ENCODE results near the gene ENTREP3.

ENTREP3 gene

DNA sequence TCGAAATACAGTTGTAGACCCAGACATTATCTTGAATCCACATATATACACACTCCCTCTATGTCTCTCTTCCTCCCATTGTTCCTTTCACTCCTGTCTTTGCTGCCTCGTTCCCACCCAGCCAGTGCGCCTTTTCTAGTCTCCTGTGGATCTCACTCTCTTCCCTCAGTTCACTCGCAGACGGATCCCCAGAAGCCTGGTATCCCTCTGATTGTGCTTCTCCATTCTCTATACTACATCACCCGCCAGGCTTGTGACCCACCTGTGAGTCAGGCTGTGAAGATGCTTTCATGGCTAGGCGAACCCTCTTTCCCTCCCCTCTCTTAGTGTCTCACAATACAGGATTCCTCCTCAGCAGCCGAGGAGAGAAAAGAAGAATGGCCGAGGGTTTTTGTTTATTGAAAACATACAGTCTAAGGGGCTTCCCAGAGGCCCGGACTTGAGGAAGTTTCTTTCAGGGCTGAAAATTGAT lies 23.4 kb upstream of the ENTREP3 start:
- DNase-seq, result no peak

DNA sequence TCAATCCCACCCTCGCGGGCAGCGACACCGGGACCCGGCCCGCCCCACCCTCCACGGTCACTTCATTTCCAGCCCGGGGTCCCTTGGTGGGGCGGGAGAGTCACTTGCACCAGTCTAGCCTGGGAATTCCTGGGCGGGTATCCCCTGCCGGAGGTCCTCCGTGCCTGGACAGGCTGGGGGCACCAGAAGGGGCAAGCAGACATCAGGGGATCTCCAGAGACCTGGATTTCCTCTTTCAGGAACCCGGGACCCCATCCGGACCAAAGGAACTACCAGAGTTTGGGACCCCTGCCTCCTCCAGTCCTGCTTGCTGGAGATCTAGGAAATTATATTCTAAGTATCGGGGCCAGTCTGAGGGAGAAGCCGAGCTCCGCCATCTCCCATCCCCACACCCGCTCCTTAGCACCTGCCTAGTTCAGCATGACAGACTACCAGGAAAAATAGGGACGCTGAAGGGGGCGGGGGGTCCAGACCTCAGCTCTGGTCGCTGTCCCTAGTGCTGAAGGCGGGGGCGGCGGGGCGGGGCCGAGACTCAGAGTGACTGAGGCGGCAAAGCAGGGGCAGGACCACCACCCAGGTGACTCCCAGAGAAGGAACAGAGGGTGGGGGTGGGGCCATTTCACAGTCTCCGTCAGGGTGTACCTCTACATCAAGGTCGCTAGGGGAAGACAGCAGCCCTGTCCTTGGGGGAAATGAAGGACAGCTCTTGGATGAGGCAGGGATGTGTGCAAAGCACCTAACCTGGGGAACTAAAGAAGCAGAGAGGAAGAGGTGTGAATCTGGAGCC lies 22.8 kb upstream of the ENTREP3 start:
- peak; percentile 16 for DNase-seq

DNA sequence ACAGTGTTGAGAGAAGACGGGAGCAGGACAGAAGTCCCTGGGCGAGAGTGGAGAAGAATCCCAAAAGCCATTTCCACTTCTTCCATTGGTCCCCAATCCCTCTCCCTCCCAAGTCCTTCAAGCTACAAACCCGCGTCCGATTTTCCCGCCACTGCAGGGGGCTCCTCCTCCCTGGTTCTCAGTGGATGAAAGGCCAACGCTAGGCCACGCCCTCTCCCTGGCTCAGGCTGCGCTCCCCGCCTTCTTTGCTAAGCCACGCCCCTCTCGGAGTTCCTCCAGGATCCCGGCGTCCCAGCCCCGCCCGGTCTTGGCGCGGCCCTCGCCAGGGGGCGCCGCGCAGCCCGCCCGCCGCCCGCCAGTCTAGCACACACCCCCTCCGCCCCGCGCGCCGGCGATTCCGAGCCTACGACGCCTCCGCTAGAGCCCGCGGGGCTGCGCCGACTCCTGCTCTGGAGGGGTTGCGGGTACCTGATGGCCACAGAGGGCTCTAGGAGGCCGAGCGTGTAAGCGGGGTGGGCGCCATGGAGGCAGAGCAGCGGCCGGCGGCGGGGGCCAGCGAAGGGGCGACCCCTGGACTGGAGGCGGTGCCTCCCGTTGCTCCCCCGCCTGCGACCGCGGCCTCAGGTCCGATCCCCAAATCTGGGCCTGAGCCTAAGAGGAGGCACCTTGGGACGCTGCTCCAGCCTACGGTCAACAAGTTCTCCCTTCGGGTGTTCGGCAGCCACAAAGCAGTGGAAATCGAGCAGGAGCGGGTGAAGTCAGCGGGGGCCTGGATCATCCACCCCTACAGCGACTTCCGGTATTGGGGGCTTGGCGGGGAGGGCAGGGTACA lies 22.0 kb upstream of the ENTREP3 start, which contains the start of gene HCN3:
Gene HCN3 (plus strand): TSS at position 394 of the 832 bp plus-strand sequence. CDS start 128 bp downstream, at position 522.
- peak; percentile 93 for DNase-seq

DNA sequence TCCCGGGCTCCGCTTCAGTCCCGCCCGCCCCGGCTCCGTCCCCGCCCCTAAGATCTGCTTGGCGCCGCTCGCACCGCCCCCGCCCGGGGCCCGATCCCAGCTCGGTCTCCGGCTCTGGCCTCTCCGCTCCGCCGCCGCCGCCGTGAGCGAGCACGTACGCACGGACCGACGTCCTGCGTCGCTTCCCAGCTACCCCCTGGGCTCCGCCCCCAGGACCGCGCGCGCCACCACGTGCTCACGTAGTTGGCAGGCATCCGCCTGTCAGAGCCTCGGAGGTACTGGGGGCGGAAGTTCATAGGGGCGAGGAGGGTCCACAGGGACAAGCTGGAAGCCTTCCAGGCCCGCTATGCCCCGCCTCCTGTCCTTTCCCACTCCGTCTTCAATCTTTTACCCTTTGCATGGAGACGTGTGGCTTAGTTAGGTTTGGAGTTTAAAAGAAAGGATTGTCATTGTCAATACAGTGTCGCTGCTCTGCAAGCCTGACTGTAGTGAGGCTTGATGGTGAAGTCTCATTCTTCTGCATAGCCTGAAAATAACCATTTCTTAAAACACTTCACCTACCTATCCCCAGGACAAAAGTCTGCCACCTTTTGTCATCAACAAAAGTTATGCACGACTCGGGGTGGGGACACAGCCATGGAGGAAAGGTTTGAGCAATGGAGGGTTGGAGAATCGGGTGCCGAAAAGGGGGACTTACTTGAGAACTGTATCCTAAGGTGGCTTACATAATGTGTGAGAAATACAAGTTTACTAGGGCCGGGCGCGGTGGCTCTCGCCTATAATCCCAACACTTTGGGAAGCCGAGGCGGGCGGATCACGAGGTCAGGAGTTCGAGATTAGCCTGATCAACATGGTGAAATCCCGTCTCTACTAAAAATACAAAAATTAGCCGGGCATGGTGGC lies 18.3 kb upstream of the ENTREP3 start, which contains the start of gene CLK2:
Gene CLK2 (minus strand): TSS at position 162 of the 903 bp plus-strand sequence. CDS start 2,527 bp downstream, outside the sequence.
- DNase-seq, result peak; percentile 95

DNA sequence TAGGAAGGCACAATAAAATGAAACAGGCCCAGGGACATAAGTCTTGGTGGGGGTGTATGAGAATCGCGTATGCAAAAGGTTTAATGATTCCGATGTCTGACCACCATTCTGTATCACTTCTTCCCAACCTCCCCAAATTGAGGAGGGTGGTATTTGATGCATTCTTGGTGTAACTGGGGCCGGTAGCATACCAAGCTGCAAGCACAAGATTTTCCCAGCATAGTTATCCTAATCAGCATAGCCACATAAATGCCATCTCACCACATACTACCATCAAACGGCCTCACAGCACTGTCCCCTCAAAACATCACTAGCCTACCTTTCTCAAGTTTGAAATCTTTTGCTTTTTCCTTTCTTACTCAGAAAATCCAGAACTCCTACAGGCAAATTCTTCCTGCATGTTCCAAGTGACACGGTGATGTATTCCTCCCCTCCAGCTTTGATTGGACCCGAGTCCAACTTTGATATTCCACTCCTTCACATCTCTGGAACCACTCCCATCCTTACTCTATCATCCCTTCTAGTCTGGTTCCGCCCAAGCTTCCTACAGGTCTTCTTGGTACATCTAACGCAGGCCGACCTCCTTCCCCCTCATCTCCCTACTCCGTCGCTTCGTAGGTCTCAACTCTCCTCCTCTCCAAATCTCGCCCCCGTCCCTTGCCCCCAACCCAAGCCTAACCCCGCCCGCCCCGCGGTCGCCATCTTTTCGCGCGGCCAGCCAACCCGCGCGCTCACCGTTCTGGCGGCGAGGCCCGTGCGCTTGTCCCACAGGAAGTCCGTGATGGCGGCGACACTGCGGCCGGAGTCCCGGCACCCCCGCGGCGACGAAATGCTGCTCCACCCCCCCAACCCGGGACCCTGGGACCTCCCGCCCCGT lies 17.4 kb upstream of the ENTREP3 start:
- peak; percentile 50 for DNase-seq

DNA sequence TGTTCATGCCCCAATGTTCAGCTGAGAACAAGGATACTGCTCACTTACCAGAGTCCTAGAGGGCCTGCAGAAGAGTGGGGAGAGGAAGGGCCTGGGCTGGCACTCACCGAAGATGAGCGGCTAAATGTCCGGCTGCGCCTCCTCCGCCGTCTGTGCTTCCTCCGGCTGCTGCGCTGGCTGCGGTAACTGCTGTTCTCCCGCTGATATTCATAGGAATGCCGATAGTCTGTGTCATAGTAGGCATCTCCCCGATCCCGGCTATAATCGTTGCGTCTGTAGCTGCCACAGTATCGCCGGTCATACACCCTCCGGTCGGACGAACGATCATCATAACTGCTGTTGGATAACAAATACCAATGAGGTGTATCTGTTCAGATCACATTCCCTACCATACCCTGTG lies 14.1 kb upstream of the ENTREP3 start:
- no peak for DNase-seq

DNA sequence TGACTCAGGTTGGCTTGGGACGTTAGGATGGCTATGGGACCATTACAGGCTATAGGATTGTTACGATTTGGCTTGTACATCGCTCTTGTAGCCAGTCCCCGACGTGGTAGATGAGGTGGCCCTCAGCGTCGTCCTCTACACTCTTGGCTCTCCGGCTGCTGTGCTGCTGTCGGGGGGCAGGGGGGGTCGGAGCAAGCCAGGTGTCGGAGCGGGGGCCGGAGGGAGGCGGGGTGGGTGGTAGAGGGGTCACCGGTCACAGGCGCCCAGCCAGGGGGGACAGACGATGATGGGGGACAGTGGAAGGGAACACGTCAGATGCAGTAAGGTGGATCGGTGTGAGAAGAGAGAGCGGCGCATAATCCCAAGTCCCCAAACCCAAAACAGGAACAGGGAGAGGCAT lies 13.3 kb upstream of the ENTREP3 start:
- DNase-seq, result no peak

DNA sequence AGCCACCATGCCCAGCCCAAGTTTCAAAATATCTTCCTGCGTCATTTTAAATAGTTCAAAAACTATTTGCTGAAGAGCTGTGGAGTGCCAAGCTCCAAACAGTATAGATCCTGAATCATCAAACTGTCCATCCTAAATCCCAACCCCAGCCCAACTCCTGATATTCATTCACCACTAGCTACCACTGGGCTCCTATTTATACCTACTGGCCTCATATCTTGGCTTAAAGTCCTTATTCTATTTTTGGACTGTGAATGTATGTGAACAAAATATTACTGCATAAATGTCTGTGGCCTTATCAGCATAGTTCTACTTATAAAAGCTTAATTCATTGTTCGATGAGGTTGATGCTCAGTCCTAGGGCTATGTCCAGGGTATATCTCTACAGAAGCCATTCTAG lies 12.1 kb upstream of the ENTREP3 start:
- no peak for DNase-seq

DNA sequence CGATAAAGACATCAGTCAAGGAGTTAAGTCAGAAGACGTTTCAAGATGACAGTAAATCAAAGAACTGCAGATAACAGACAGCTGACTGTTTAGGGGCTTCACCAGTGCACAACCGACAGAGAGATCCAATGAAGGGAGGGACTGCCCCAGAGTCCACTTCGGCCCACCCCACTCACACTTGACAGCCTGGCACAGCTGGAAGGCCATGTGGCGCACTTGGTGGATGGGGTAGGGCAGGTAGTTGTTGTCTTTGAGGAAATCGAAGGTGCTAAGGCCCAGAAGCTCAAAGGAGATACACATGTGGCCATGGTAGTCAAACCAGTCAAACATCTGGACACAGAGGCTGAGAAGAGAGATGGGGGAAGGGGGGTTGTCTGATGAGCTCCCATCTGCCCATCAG lies 11.3 kb upstream of the ENTREP3 start:
- DNase-seq, result no peak

DNA sequence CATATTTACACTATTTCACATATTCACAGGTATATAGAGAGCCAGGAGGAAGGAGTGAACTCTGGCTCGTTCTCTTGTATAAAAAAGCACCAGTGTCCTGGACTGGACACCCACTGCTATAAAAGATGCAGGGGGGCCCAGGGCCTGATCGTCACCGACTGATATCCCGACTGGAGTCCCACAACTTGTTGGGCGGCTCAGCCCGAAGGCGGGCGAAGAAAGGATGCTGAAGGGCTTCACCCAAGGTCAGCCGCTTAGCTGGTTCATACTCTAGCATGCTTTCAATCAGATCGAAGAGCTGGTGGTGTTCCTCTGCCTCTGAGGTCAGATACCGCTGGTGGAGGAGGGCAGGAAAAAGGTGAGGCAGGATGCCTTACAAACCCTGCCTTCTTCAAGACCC lies 7.8 kb upstream of the ENTREP3 start:
- DNase-seq, result no peak

DNA sequence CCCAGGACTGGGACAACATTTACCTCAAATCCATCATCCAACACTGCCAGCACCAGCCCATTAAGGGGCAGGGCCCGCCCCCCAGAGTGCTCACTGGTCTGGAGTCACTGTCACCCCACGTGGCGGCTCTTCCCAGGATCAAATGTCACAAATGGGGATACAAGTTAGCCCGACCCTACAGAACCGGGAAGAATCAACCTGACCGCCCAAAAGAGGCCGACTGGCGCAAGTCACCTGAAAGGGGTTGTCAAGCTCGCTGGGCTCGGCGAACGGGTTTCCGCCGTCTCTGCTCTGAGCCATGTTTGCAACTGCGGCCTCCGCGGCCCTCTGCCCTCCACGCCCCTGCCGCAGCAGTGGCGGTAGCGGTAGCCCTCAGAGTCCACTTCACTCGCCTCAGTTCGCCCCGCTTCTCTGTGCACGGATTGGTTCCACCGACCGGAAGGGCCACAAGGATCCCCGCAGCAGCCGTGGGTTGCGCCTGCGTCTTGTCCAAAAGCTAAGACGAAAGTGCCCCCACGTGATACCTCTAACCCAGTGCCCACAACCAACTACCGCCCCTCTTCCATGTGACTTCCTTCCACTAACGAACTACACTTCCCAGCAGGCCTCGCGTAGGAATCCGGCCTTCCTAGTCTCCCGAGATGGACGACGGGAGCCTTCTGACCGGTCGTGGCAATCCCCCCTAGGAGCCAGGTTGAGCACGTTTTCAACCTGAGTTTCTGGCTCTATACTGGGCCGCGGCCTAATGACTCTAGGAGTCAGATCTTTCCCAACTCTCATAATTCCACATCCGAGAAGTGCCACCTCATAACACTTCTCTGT lies 6.8 kb upstream of the ENTREP3 start, which contains the start of gene SCAMP3:
Gene SCAMP3 (minus strand): TSS at position 509 of the 822 bp plus-strand sequence. CDS start 209 bp downstream, at position 300.
- peak; percentile 98 for DNase-seq

DNA sequence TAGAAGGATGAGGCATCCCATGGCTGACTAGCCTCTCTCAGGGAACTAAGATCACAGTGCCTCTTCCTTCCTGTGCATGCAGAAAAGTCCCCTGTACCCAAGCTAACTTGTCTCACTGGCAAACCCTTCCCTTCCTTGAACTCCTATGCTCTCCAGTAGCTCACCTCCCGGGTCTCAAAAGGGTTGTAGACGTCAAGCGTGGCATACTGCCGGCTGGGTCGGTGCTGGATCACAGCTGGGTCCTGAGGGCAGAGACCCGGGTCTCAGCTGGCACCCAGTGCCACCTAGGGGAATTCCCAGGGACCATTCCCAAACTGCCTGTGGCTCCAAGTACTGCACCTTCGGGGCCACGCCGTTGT lies 6.2 kb upstream of the ENTREP3 start:
- no peak for DNase-seq

DNA sequence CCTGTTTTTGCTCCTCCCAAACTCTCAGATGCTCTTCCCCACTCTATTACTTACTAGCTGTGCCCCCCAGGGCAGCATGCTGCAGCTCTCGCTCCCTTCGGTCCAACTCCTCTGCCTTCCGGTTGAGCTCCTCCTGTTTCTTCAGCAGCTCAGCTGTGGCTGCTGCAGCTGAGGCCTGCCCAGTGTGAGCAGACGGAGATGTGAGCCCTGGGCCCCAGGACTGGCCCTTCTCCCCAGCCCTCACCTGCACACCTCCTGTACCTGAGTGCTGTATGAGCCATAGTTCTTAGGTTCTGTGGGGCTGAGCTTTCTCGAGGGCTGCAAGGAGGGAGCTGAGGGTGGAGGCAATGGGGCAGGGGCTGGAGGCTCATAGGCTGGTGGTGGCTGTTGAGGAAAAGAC lies 5.0 kb upstream of the ENTREP3 start:
- DNase-seq, result no peak

DNA sequence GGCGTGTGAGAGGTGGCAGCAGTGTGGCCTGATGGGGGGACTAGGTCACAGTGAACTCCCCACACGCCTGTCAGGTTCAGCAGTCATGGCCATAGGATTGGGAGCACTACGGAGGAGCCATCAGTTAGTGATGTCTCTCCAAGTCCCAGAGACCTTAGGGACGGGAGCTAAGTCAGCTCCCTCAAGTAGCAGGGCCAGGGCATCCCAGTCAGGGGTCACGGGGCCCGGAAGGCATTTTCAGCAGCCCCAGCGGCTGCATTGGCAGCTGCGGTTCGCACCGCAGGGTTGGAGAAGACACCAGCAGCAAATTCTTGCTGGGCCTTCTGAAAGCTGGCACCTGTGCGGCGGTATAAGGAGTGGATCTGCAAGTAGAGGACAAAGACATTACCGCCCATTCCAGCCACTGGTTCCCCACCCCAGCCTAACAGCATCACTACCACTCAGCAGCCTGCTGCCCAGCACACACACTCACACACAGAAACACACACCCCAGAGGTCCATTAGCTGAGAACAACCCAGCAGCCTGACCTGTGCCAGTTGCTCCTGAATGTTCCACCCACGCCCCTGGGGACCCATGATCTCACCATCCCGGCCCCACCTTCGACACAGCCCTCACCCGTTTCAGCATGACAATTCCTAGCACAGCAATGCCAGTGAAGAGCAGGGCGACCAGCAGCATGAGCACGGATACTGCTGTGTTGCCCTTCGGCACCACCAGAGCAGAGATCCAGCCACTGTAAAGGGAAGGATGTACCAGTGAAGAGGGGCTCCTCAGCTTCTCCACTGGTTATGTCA lies 972 bp upstream of the ENTREP3 start:
- DNase-seq, result no peak

DNA sequence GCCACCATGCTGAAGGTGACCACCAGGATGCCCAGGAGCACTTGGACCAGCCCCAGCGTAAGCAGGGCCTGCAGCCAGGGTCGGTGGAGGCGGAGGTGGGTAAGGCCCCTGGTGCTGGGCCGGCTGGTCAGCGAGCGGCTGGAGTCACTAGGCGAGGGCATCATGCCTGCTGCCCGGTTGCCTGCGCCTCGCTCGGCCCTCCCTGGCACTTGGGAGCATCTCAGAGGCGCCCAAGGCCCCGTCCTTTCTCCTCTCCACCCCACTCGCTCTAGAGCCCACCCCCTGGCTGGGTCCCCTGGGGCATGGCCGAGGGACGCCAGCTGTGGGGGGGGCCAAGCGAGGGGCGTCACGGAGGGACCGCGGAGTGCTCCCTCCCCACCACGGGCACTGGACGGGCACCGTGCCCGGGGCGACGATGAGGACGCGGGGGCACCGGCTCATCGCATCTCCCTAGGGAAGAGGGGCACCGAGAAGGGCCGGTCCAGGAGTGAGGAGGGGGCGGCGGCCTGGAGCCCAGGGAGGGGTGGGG lies 505 bp downstream of the ENTREP3 start:
- no peak for DNase-seq

DNA sequence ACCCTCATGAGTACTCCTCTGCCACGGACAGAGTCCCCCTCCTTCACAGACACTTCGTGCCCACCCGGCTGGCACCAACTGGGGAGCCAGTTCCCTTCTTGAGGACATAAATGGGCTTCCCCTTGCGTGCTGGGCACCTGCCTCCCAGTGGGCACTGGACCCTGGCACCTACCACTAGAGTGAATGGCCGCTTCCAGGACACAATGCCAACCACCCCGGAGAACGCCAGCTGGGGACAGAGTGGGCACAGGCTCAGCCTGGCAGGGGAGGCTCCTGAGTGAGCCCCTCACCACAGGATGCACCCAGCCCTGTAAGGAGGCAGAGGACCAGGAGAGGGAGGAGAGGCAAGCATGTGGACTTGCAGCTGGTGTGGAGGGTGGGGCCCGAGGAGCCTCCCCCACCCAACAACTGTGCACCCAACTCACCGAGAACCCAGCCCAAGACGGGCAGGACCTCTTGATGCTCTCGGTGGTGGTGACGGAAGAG lies 1.0 kb downstream of the ENTREP3 start:
- DNase-seq, result no peak

DNA sequence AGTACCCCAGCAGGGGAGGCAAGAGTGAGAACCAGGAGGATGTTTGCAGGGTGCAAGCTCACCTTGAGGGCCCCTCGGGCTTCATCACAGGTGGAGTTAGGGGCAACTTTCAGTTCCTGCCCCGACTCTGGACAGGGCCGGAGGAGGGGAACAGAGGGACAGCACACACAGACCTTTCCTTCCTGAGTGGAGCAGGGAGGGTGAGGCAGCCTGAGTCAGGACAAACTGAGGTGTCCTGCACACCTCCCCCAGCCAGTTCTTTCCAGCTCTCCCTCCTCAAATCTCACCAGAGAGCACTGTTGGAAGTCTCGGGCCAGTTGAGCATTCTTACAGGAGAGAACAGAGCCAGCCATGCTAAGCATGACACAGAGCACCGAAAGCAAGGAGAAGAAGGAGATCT lies 1.5 kb downstream of the ENTREP3 start:
- DNase-seq, result no peak

DNA sequence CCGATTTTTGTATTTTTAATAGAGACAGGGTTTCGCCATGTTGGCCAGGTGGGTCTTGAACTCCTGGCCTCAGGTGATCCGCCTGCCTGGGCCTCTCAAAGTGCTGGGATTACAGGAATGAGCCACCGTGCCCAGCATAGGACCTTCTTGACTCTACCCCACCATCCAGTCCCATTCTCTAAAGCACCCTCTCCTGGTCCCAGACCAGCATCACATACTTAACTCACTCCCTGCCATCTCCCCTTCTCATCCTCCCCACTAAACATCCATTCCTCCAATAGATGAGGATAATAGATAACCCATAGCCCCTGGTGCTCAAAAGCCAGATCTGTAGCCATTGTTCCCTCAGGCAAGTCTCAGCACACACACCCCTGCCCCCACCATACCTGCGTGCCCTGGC lies 2.1 kb downstream of the ENTREP3 start:
- no peak for DNase-seq

DNA sequence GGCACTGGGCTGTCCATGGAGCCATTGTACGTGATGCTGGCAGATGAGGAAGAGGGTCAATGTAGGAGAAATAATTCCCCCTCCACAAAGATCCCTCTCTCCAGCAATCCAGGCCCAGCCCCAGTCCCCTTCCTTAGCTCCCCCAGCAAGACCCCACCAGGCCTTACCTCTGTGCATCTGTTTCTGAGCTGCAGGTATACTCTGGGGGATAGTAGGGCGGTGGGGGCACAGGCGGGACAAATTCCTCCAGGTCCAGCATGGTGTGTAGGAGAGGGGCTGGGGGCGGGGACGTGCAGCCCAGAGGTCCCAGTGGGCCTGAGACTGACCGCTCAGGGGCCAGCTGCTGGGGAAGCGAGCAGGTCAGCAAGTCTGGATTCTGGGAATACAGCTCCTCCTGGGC lies 3.7 kb downstream of the ENTREP3 start:
- no peak for DNase-seq
